Fibroblast of lung (primary cell): ENCODE results near the gene COG5.

ENCODE experiments used
- EZH2 ChIP-seq: IDR thresholded peaks from 2 replicates; pipeline ENCODE4 v1.5.1; 2012; ENCODE audit warnings: low read length, control low read depth, mild to moderate bottlenecking; ENCODE audit errors: missing control alignments
- TF ChIP-seq, protein P1 (sequence below), 2 donors: IDR thresholded peaks in 1 of 2; conservative IDR thresholded peaks in 1 of 2; 1 replicate in 1 of 2; 2 replicates in 1 of 2; pipeline ENCODE4 v1.5.1; 2011 to 2012; ENCODE audit warnings: low read length in 2 of 2, control low read depth in 1 of 2, inconsistent platforms in 1 of 2, low read depth in 1 of 2, mild to moderate bottlenecking in 1 of 2

DNA sequence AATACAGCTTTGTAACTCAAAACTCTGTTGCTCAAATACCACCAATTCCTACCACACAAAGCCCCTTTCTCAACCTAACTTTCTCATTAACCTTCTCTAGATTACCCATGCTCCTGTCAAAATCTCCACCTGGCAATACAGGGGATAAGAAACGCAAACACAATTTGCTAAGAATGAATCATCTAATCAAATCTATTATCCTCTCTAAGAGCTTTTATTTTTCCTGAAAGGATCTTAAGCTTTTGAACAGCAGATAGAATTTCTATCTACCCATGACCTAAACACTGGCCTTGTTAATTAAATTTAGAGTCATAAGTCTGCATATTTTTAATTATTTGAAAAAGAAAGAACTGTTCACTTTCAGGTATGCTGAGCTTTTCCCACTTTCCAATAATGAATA is 296.6 kb downstream of the COG5 start:
- TF ChIP-seq, protein P1, sequence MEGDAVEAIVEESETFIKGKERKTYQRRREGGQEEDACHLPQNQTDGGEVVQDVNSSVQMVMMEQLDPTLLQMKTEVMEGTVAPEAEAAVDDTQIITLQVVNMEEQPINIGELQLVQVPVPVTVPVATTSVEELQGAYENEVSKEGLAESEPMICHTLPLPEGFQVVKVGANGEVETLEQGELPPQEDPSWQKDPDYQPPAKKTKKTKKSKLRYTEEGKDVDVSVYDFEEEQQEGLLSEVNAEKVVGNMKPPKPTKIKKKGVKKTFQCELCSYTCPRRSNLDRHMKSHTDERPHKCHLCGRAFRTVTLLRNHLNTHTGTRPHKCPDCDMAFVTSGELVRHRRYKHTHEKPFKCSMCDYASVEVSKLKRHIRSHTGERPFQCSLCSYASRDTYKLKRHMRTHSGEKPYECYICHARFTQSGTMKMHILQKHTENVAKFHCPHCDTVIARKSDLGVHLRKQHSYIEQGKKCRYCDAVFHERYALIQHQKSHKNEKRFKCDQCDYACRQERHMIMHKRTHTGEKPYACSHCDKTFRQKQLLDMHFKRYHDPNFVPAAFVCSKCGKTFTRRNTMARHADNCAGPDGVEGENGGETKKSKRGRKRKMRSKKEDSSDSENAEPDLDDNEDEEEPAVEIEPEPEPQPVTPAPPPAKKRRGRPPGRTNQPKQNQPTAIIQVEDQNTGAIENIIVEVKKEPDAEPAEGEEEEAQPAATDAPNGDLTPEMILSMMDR (conservative IDR thresholded peaks at IDR 0.05 in 1 of 2, IDR thresholded peaks at IDR 0.05 in 1 of 2; ENCODE audit: low read depth in 1 of 2, low read length in 2 of 2) = no peak
- no peak for TF ChIP-seq EZH2
